ENCODE measurements around the gene TAF10.

TAF10 gene

DNA sequence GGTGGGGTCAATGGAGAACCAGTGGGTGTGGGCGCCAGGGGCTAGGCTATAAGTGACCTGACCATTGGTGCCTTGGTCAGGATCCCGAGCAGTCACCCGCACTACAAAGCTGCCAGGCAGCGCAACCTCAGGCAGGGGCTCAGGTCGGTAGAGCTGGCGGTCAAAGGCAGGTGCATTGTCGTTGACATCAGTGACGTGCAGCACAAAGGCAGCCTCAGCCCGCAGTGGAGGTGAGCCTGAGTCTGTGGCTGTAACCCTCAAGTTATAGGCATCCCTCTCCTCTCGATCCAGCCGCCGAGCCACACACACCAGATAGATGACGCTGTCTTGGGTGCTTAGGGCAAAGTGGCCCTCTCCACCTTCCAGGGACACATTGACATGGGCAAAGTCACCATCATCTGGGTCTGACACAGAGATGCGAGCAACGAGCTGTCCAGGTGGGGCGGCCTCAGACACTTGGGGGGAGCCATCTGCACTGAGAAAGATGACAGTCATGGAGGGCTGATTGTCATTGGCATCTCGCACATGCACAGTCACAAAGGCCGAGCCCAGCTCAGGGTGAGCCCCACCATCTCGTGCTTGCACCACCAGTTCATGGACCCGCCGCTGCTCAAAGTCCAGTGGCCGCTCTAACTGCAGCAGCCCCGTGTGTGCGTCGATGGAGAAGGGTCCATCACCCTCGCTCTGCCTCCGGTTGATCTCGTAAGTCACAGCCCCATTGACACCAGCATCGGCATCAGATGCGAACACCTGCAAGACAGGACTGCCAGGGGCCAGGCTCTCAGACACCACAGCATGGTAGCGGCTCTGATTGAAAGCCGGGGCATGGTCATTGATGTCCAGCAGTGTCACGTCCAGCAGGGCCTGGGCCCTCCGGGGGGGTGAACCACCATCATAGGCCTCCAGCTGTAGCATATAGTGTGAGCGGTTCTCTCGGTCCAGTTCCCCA, 28.3 kb upstream of the TAF10 start:
- no peak for DNase-seq

DNA sequence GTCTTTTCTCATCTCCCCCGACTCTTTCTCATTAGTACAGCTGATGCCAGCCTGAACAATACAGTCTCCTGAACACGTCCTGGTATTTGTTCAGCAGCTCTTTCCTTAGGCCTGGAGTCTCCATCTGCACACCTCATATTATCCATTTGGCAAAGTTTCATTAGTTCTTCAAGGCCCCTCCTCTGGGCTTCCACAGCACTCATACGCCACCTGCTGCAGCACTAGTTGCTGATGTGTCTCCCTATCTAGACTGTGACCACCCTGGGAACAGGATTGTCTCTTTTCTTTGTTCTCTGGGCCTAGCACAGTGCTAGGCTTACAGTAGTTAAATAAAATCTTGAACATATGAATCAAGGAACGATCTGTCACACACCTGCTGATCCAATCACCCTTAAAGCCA, 26.4 kb upstream of the TAF10 start:
- no peak for DNase-seq

DNA sequence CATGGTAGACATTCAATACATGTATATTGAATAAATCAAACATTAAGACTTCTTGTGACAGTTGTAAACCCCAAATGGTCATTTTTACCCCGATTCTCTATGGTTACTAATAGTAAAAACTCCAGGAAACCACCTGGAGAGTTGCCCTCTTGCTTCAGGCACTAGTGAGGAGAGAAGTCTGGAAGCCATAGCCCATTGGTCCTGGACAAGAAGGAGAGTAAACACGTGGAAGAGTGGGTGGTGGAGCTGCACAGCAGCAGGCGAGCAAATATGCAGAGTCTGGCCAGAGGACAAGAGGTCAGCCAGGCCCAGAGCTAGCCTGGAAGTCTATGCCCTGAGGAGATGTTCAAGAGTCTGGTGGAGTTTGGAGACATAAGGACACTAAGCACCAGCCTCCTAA, 25.9 kb upstream of the TAF10 start:
- DNase-seq = no peak

DNA sequence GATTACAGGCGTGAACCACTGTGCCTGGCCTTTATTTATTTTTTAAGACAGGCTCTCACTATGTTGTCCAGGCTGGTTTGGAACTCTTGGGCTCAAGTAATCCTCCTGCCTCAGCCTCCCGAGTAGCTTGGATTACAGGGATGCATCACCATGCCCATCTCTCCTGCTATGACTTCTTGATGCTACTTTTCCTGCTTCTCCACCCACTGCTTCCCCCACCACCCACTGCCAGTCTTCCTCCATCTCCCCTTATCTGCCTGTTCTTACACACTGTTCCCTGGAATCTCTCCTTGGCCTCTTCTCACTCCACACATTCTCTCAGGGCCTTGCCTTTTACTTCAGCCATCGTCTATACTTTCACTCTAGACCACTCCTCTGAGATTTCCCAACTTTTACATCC, 24.5 kb upstream of the TAF10 start:
- DNase-seq = no peak

DNA sequence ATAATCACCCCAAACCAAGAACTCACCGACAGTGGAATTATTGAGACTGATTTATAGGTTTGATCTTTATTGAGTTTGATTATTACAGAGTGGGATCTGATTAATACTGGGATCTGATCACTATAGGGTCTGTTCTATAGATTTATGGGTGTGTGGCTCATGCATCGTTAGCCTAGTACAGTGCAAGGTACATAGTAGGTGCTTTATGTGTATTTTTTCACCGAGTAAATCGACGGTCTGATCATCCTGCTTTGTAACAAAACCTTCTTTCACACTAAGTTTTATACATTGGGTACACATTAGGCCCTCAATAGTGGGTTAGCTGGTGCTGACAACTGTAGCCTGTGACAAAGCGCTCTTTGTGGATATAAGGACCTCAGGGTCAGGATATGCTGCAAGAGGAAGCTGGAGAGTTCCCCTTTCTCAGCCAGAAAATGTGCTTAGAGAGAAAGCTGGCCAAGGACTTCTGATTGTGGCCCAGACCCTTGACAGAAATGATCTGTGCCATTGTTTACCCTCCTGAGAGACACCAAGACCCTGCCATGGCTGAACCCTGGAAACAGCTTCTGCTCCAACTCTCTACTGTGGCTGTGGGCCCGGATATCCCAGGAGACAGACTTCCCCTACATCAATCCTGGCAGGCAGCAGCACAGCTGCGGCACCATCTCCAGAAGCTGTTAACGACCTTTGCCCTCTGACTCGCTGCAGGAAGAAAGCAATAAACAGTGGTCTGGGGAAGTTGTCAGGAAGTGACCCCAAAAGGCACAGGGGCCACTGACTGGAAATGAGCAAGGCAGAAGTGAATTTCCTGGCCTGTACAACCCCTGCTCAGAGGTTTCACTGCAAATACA, 23.3 kb upstream of the TAF10 start:
- peak; percentile 37 for DNase-seq

DNA sequence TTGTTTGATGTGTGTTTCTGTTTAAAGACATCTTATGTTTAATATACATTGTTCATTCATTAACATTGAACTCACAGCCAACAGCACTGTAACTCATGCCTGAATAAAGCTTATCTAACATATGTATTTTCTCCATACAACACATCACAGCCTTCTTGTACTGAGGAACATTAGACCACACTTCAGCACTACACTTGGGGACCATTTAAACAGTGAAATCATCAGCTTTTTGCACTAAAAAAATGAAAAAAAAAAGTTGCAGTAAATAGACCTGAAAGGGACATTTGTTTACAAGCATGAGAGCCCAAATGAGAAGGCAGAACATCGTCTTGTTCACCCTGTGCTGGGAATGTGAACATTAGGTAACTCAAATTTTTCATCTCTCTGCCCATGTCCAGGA, 22.5 kb upstream of the TAF10 start:
- DNase-seq = no peak

DNA sequence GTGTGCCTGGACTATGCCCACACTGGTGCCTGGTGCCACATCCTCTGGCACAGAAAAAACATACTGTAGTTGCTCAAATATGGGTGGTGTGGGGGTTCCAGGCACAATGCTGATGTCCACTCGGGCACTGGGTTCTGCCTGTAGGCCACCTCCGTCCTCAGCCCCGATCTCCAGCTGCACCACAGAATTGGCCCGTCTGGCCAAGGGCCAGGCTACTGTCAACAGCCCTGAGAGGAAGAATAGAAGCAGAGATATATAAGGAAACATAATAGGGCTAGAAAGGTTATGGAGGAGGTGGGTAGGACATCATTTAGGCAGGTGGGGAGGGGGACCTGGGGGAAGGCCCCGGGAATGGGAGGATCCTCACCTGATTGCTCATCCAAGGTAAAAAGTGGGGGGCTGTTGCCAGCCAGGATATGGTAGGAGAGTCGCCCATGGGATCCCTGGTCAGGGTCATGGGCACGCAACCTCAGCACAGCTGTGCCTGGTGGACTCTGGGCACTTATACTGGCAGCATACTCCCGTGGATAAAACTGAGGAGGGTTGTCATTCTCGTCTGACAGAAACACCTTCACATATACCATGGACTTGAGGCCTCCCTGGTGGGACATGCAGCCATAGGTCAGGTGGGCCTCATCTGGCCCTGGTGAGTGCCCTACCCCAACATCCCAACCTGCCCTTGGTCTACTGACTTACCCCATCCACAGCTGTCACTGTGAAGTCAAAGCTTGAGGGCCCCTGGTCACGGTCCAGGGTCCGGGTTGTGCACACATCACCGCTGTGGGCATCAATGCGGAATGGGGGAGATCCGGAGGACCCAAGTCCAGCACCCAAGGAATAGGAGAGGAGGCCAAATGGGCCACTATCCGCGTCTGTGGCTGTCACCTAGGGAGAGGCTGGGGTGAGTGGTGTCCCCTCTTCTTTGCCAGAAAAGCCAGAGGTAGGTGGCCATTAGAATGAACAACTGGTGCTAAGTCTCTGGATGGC, 21.7 kb upstream of the TAF10 start:
- no peak for DNase-seq

DNA sequence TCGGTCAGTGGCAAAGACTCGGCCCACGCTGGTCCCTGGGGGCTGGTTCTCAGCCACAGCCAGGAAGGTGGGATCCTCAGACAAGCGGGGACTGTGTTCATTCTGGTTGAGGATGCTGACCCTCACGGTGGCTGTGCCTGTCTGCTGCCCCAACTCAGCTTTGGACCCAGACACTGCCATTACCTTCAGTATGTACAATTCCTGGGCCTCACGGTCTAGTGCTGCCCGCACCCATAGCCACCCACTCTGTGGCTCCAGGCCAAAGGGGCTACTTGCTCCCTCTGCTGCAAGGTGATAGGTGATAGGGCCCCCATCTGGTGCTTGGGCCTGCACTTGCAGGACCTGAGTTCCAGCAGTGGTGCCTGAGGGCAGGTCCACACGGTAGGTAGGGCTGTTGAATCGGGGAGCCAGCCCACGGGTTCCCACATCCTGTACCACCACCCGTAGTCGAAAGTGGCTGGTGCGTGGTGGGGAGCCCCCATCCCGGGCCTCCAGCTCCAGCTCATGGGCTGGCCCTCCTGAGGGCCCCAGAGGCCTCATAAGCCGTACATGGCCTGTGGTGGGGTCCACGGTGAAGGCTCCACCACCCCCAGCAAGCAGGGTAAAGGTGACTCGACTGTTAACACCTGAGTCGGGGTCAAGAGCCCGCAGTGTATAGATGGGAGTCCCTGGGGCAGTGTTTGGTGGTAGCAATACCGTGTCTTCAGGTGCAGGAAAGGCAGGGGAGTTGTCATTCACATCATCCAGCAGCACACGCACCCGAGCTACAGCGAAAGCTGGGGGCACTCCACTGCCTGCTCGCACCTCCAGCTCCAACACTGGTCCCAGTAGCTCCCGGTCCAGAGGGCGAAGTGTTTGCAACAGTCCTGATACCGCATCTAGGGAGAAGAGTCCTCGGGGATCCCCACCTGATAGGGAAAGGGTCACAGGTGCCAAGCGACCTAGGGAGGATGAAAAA, 20.4 kb upstream of the TAF10 start:
- no peak for DNase-seq

DNA sequence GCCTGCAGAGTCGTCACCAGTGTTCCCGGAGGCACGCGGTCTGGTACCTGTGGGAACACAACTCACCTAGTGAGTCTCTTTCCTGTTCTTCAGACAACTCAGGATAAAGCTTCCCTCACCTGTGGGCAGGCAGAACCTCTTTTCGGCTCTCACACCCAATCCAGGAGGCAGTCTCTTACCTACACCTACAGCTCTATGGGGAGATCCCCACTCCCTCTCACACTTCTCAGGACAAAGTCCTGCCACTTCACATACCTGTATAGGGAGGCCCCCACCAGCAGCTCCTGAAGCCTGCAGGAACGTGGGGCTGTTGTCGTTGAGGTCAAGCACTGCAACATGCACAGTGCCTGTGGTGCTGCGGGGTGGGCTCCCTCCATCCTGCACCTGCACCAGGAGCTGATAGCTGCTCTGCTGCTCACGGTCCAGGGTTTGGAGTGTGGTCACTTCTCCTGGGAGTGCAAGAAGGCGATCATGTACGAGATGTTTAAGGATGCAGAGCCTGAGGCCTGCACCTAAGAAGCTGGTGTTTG, 19.4 kb upstream of the TAF10 start:
- no peak for DNase-seq

DNA sequence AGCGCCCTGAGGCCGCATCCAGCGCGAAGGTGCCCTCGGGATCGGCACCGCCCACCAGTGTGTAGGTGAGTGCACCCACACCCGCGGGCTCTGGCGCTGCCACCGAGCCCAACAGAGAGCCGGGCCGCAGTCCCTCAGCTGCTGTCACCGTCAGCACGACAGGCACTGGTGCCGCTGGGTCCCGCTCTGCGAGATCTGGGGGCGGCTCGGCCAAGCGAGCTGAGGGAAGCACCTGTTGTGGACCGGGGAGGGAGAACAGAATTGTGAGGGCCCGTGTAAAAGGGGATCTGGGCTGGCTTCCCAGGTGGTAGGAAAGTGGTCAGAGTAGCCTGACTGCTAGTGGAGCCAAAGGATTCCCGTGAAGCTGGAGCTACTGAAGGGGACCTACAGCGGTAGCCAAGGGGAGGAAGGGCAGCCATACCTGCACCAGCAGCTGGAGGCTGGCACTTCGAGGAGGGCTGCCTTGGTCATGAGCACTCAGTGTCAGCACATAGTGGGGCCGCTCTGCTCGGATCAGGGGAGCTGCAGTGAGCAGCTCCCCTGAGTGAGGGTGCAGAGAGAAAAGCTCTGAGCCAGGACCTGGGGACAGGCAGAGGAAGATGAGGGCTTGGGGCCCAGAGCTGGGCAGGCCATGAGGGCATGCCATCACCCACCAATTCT, 18.7 kb upstream of the TAF10 start:
- DNase-seq = no peak

DNA sequence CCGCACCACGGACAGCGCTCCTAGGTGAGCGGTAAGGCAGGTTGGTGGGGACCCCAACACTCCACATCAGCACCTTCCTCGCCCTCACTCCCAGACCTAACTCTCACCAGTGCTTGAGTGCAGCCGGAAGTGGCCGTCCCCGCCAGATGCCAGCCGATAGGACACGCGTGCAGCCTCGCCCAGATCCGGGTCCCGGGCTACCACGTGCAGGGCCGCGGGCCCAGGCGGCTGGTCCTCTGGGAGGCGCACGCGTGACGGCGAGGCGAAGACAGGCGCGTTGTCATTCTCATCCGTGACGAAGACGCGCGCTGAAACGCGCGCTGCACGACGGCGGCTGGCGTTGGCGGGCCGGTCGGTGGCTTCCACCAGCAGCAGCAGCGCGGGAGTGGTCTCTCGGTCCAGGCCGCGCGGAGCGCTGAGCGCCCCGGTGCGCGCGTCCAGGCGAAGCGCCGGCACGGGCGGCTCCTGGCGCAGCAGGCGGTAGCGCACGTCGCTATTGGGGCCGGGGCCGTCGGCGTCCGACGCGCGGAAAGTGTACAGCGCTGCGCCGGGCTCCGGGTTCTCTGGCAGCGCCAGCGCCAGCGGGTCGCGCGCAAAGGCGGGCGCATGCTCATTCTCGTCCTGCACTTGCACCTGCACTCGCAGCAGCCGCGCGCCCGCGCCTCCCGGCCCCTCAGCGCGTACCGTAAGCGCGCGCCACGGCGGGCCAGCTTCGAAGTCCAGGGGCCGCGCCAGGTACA, 18.0 kb upstream of the TAF10 start:
- DNase-seq = no peak

DNA sequence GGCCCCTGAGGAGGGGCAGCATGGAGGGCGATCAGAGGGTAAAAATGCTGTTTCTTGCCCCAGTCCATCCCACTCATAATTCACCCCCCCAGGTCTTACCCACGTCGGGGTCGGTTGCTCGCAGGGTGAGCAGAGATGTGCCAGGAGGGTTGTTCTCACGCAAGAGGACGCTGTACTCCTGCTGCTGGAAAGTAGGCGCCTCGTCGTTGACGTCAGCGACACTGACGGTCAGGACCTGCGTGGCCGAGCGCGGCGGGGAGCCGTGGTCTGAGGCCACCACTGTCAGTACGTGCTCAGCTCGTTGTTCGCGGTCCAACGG, 17.5 kb upstream of the TAF10 start:
- DNase-seq = no peak

DNA sequence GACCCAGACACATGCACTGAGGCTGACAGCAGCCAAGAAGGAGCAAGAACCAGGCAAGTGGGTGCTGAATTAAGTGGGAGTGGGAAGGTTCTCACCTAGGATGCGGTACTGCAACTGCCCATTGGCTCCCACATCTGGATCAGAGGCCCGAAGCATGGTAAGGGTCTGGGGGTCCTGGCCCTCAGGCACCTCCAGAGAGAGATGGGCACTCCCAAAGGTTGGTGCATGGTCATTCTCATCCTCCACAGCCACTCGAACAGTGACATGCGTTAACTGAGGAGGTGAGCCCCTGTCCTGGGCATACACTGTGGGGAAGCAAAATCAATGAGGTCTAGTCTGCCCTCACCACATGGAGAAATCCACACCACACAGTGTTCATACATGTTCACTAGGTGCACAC, 16.5 kb upstream of the TAF10 start:
- DNase-seq = no peak

DNA sequence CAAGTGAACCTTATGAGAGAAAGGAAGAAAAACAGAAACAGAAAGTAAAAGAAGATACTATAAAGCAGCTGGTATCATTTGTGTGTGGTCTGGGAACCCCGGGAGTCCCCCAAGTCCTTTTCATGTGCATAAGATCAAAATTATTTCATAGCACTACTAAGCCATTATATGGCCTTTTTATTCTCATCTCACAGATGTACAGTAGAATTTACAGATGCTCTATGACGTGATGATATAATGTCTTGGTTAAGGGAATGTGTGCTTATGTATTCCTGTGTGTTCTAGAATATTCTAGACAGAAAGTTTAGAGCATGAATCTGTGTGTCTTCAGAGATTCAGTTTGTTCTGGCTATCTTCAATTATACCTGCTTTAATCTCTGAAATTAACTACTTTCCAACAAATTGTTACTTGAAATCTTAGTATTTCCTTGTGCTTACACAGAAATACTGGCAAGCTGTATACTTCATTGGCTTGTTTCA, 15.8 kb upstream of the TAF10 start:
- DNase-seq = no peak

DNA sequence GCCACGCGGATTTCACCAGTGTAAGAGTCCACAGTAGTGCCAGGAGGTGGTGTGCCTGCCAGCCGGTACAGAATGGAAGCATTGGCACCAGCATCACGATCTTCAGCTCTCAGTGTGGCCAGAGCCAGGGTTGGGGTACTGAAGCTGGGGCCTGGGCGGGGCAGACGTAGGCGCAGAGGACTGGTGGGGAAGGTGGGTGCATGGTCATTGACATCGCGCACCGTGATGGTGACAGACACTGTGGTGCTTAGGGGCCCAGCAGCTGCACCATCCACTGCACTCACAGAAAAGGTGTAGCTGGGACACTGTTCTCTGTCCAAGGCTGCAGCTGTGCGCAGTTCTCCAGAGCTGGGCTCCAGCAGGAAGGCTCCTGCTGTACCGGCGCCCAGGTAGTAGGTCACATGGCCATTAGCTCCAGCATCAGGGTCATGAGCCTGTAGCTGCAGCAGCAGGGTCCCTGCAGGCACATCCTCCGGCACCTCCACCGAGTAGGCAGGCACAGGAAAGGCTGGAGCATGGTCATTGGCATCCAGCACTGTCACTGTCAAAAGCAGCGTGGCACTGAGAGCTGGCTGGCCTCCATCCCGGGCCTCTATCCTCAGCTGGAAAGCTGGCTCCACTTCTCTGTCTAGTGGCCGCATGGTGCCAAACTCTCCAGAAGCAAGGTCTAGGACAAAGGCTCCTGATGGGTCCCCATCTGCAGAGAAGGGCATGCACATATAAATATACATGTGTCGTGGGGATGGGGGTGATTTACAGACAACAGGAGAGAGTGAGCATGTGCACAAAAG, 15.2 kb upstream of the TAF10 start:
- no peak for DNase-seq

DNA sequence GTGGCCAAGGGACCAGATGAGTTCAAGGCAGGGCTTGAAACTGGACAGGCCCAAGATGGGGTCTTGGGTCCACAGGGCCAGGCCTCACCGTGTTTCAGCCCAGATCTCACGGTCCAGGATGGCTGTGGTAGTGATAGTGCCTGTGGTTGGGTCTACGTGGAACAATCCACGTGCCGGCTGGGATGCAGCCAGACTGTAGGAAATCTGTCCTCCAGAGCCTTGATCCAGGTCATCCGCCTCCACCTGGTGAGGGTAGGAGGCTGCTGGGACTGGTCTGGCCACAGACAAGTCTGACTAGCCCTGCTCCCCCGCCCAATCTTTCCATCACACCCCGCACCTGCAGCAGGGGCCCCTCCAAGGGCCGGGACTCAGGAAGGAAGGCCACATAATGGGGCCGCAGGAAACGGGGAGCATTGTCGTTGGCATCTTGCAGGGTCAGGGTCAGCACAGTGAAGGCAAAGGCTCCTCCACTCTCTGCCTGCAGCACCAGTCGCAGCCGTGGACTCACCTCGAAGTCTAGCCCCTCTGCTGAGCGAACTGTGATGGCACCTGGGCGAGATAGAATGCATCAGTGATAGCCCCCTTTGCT, 13.9 kb upstream of the TAF10 start:
- no peak for DNase-seq

DNA sequence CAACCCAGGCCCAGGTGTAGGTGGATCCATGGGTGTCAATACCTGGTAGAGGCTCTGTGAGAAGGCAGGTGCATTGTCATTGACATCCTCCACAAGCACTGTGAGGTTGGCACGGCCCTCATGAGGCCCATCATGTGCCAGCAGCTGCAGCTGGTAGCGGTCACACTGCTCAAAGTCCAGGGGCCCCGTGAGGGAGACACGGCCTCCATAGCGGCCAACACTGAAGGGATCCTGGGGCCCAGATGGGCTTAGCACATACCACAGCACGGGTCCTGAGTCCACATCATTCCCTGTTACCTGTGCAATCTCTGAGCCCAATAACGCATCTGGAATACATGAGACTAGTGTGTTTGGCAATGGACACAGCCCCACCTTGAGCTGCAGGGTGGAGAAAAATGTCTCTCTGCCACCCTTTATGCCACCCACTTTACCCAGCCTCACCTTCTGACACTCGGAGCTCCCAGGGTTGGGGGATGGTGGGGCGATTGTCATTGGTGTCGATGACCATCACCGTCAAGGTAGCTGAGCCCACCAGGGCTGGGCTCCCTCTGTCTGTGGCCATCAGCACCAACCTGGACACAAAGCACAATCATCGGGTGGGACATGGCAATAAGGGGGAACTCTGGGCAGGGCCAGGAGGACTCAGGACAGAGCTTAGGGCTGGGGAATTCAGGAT, 13.3 kb upstream of the TAF10 start:
- no peak for DNase-seq
